GM19468 (cell line): ENCODE results near the gene WWOX.
A peak's percentile ranks its signal among the peaks of the same experiment; 100 is the strongest.

Source experiments
- ATAC-seq: cut with Tn5 transposase; IDR thresholded peaks from one replicate; pipeline ENCODE4 v1.9.1; 2021; ENCODE audit warnings: mild to moderate bottlenecking, moderate library complexity, moderate number of reproducible peaks; ENCODE audit not compliant: unreplicated experiment; ENCODE audit errors: extremely low read depth

The WWOX gene

DNA sequence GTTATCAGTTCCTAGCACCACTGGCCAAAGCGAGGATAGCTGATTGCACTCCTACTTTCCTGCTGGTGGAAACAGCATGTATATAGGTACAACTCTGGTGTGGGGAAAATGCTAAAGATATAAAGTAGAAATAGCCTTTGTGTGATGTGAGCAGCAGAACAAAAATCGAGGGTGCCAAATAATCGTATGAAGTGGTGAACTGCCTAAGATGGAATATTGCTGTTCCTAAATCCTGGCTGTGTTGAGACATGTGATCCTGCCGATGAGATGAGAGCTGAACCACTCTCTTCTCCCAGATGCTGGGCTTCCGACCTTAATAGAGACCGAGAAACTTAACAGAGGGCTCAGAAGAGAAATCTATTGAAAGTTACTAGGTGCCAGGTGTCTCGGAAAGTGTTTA lies 117.8 kb downstream of the WWOX start:
- ATAC-seq, result no peak

DNA sequence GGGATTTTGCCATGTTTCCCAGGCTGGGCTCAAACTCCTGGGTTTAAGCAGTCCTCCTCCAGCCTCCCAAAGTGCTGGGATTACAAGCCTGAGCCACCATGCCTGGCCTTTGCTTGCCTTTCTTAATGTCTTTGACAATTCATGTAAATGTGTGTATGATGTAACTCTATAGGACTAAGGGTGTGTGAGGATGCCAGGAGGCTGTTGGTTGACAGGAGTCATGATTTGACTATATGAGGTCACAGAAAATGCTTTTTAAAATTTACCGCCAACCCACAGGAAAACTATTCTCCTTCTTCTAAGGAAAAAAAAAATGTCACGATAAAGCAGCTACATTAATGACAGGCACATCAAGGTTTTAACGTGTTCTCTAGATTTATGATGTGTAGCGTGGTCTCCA lies 118.8 kb downstream of the WWOX start:
- ATAC-seq, result no peak

DNA sequence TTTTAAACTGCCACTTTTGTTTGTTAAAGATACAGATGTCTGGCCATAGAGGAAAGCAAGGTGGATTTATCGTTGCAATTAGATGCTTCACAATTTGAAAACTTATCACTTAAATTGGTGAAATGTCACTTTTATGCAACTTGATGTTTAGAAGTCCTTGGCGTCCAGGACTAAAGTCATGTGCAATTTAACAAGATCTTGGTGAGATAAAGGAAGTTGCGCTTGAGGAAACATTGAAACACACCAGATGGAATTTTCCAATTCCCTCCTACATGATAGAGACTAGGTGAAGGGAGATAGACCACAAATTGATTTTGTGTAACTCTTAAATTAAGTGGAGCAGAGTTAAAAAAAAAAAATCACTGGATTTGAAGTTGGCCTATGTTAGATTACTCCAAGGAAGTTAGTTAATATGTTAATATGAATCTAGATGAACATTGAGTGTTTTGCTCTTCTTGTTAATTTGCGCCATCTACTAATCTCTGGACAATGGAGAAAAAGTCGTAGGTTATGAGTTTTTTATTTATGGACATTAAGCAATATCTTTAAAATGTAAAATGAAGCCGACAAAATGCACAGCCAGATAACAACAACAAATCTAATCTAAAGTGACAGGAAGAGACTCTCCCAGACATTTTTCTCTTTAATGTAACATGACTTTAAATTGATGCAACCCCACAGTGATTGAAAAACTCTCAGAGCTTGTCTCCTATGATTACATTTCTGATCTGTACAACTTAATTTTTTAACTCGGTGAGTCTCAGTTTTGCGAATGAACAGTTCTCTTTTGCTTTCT lies 119.6 kb downstream of the WWOX start:
- ATAC-seq, result no peak

DNA sequence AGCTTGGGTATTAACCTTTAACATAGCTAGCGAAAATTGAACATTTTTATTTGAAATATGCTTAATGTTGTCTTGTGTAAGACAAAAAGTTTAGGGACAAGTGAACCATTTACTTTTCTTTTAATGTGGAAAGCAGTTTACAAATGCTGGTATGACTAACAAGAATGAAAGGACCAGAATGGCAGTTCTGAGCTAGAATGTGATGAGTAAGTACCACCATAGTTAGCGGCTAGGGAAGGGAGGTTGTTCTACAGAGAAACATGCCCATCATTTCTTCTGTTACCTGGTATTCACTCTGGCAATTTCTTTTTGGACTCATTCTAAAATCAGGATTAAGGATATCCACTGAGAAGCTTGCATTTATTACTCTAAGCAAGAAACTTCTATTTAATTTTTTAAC lies 121.1 kb downstream of the WWOX start:
- no peak for ATAC-seq

DNA sequence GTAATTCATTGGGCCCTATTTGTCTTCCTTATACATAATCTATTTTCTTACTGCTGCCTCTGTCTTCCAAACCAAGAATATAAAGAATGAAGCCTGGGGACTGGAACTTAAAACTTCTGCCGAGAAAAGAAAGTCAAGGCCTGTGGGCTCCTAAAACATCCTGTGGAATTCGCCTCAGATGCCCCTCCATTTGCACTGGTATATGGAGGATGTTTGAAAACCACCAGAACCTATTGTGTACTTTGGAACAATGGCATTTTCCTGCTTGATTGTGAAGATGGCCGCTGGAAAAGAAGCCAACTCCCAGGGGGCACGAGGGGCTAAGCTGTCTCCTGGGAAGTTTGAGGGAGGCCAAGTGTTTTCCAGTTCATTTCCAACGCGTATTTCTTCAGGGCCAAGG lies 122.4 kb downstream of the WWOX start:
- no peak for ATAC-seq

DNA sequence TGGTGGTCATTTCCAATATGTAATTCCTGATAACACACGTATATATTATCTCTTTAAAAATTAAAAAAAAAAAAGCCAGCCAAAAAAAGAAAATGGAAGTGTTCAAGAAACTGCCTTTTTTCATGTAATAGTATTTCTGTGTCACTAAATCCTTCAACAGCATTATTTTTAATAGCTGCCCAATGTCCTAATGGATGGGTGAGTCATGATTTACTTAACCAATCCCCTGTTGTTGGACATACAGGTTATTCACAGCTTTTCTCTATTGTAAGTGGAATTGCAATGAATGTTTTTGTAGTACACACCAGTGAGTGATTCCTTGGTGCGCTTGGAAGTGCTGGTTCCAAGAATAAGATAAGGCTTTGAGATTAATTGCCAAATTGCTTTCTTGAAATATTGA lies 124.9 kb downstream of the WWOX start:
- no peak for ATAC-seq

DNA sequence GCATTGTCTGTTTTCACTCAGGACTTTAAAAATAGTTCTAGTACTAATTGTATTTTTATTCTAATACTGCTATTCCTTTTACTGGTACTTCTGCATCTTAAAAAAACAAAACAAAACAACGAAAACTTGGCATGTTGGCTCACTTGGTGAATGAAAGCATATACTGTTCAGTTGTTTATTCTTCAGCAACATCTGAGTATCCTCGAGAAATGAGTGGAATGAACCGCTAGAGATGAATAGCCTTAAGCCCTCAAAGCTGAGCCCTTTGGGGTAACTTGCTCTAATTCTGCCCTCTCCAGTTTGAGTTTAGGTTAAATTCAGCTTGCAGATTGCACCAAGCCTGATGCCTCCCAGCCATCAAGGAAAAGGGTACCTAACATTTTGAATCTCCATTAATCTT lies 126.5 kb downstream of the WWOX start:
- no peak for ATAC-seq

DNA sequence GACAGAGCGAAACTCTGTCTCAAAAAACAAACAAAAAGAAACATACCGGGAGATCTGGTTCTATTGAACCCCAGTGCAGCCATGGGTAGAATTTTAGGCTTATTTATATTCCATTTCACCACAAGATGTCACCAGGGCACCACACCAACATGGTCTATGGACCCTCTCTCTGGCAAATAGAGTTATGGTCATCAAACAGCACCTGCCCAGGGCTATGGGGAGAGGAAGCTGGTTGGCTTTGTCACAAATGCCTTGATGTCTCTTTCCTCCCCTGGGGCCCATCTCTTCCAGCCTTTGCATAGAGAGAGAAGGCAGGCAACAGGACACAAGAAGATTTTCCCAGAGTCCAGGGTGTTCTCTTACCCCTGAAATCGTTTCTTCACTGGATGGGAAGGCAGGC lies 128.4 kb downstream of the WWOX start:
- no peak for ATAC-seq

DNA sequence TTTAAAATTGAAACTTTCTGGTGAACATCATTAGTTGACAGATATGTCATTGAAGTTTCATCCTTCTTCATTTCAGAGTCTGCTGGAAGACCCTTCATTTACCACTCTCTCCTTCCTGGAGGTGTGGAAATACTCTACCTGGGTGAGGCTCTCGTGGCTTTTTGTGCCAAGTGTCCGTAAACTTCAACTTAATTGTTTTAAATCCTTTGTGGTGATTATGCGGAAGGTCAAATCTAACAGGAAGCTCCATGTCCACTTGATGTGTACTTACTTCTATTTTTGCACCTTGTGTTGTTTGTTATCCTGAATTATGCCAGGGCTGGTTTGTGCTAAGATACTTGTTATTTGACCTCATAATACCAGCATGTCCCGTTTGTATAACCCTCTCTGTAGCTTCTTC lies 129.2 kb downstream of the WWOX start:
- no peak for ATAC-seq

DNA sequence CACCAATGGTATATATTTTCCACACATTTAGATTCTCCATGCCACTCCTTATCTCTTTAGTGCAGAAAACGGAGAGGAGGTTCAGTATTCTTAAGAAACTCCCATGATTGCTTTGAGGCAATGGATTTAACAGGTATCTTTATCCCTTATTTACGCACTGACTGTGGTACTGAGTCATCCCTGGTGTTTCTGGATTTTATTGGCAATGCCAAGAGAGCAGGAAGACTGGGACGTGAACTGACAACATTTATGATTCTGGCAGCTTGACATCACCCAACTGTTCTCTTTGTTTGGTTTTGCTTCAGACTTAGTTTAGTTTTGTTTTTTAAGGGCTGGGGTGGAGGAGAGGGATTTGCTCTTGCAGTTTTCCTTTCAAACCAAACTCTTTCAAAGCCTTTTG lies 131.4 kb downstream of the WWOX start:
- ATAC-seq, result no peak

DNA sequence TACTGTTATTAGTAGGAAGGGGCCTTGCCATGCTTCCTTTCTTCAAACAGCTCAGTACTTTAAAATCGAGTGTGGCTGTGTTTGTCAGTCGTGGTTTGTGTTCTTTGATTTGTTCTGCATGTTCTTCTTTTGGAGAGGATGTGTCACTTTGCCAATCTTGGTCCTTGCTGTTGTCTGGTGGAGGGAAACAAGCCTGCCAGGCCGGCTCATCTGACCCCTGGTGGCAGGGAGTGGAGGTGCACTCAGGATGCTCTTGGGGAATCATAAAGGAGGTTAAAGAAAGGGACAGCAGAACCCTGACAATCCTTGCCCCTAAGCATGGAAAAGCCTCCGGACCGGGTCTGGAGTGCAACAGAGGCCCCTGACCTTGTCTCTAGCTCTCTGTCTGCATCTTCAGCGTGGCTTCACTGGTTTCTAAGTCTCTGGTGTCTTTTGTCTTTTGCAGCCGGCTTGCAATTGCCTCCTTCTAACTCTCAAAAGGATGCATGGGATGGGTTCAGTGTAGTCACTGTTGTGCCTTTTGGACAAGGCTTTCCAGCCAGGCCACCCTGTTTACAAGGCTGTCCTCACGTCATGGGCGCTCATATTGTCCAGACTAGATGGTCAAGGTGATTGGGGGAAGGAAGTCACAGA lies 135.8 kb downstream of the WWOX start:
- peak; percentile 64 for ATAC-seq

DNA sequence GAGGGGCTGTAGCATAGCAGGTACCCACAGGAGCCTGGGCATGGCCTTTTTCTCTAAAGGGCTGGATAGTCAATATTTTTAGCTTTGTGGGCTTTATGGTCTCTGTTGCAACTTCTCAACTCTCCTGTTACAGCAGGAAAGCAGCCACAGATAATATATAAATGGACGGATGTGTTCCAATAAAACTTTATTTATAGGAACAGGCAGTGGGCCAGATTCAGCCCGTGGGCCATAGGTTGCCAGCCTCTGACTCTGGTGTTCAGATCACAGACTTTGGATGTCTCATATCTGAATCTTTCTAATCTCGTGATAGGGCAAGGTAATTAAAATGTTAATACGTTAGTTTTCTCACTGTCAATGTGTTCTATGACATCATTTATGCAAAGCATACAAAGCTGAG lies 136.4 kb downstream of the WWOX start:
- ATAC-seq, result no peak

DNA sequence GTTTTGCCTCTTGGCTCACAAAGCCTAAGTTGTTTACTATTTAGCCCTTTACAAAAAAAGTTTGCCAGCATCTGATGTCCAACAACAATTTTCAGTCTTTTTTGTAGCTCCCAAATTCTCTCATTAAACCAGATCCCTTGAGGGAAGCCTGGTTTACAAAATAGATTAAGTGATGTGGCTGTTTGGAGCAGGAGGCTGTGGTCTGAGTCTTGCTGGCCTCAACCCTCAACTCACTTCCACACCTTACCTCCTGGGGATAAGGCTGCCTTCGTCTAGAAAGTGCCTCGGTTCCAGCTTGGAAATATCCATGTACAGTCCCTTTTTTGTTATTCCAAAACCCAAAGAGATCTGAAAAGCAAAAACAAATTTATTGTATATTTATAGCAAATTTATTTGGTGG lies 138.4 kb downstream of the WWOX start:
- ATAC-seq, result no peak

DNA sequence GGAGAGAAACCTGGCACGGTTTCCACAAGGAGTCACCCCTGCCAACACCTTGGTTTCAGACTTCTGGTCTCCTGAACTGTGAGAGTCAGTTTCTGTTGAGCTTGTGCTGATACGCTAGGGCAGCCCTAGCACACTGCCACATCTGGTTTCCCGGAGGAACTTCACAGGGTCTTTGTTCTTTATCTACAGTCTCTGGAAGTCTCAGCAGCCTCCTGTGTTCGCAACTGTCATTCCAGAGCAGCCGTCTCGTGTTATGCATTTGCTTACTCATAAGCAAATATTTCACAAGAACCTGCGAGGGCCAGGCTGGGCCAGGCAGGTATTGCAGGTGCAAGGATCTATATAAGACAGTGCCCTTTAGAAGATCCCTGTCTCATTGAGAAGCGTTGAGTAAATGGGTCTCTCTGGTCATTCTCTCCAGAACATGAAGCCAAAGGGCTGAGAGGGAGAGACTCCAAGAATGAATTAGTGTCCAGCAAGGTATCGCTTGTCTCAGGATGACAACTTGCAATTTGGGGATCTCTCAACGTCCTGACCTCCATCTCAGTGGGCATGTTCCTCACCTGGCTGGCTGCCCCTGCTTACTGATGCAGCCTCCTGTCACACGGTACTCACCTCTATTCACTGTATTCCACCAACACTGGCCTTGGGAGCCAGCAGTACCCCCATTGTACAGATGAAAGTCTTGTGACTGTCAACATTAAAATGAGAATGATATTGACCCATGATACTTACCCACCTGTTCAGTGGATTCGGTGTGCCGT lies 141.2 kb downstream of the WWOX start:
- no peak for ATAC-seq

DNA sequence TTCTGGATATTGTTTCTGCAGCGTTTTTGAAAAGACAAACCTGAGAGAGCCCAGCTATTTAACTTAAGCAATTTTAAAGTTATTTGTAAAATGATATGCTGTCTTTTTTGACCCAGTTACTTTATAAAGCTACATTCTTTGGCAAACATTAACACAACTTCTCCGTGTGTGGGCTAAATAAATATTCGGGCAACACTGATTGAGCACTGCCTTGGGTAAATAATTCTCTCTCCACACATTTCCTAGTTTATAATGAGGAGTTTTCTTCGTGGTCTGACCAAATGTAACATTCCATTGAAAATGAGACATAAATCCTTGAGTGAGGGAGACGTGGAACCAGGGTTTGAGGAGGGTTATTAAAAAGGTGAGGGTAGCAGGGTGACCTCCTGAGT lies 142.8 kb downstream of the WWOX start:
- ATAC-seq, result no peak

DNA sequence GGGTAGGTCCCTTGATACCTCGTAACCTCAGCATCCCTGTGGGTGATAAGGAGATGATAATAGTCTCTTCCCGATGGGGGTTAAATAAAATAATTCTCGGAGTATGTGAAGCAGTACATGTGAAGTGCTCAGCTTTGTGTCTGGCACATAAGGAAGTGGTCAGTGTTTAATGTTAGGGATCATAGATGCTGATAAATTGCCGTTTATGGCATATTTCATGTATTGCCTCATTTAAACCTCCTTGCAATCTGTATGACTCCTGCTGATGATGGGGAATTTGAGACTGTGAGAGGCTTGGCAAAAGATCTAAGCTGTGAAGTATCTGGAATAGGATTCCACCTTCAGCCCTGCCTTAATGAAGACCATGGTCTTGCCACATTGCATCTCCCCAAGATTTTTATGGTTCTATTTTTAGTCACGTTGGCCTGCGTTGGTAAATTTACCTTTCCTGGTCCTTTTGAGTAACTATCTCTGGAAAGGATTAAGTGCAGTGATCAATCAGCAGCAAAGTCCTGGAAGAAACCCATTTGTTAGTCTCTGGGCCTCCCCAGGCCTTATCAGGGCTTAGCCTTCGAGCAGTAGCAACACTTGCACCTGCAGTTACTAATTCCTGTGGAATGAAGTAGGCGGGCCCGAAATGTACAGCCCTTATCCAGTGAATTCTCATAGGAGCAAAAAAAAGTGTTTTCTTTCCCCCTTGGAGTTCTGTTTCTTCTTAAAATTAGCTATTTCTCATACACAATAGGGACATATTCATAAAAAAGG lies 144.9 kb downstream of the WWOX start:
- ATAC-seq, result no peak

DNA sequence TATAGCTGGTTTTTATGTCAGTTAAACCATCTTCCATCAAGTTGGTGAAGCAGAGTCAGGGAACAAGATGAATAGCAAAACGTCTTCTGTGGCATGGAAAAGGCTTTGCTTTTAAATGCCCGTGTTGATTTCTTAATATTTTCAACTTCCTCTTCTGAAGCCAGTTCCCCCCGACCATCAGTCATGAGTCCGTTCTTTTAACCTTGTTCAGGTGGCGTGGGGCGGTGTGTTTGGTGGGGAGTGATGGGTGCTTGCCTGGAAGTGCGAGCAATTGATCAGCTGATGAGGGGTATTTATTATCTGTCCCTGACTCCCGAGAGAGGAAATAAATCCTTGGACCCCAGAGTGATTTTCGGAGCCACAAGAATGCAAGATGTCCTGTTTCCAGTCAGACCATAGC lies 147.1 kb downstream of the WWOX start:
- ATAC-seq, result no peak

DNA sequence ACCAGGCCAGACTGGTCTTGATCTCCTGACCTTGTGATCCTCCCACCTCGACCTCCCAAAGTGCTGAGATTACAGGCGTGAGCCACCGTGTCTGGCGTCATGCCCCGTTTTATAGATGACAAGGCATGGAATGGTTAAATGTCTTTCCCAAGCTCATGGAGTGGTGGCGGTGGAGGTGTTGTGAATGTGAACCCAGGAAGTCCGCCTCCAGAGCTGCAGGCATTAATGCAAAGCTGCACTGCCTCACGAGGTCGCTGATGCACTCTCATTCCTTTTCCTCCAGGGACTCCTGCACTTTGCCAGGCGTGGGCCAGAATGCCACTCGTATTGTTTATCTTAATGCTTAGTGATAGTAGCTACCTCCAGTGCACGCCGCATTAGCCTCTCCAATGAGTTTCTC lies 149.6 kb downstream of the WWOX start:
- ATAC-seq, result no peak

DNA sequence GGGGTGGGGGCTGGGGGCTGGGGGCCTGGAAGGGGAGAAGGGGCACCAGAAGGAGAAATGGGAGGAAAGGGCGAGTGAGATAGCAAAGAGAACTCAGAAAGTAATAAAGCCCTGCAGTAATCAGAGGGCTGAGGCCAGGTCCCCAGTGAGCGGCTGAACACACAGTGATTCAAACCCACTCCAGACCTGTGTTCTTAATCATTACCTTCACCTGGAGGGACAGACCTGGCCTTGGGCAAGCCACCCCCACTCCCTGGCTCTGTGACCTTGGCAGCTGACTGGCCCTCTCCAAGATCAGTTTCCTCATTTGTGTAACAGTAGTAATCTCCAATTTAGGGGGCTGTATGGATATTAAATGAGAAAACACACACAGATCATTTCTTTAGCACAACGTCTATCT lies 150.4 kb downstream of the WWOX start:
- ATAC-seq, result no peak

DNA sequence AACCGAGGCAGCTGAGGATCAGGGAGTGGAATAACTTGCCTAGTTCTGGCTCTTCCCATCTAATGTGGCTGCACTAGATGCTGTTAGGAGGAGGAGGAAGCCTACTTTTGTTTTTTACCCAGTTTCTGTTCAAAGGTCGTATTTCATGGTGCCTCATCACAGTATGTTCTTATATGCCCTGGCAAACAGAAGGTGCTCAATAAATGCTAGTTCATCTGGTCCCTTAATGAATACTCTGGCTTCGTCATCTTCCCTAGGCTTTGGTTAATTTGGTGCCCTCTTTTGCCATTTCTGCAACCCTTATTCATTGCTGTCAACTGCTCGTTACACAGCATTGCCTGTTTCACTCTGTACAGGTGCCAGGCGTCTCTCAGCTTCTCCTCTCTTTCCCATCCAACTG lies 151.7 kb downstream of the WWOX start:
- no peak for ATAC-seq

DNA sequence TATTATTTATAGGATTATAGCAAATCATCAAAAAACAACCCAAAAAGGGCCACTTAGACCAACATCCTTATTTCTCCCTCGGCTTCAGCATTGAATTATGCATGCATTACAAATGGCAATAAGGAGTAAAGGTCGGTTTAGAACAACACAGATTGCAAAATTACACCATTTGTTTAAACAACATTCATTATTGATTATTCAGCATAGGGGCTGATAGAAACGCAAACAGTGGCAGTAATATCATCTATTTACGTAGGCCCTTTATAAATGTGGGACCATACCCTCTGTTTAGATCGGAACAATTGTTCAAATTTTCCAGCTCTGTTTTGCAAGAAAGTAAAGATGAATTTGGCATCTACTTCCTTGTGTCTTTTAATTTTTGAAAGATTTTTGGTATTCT lies 153.3 kb downstream of the WWOX start:
- no peak for ATAC-seq
